C4-2B (cell line): ENCODE results near the gene DISP3.

Source experiments
- ZFX ChIP-seq: fragments of 450-650 bp; IDR thresholded peaks from 2 replicates; pipeline ENCODE4 v1.6.1; 2017
- TF ChIP-seq, protein P1 (sequence below): fragments of 450-650 bp; conservative IDR thresholded peaks from 2 replicates; pipeline ENCODE4 v1.5.1; 2017; ENCODE audit warnings: mild to moderate bottlenecking

DNA sequence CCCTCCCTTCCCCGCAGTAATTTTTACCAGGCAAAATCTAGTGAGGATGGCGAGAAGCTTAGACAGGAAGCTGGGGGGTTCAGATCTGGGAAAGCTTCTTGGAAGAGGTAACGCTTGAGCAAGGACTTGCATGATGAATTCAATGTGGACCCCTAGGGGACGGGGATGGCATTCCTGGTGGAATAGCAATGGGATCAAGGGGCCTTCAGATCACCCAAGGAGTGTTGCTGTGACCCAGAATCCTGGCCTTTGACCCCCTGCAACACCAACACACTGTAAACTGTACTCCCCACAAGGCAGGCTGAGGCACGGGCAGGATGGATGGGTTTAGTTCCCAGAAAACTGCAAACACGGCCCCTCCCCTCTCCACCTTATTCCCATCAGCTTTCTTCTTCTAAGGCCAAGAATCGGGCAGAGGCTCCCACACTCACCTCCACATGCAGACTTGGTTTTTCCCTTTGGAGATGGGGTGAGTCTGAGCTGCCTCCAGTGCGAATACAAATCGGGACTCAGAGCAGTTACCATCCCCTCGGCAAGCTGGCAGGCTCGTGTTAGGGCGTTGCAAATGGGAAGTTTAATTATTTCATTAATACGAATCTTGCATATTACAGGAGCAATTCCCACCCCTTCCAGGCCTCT is 20.1 kb downstream of the DISP3 start:
- TF ChIP-seq, protein P1, sequence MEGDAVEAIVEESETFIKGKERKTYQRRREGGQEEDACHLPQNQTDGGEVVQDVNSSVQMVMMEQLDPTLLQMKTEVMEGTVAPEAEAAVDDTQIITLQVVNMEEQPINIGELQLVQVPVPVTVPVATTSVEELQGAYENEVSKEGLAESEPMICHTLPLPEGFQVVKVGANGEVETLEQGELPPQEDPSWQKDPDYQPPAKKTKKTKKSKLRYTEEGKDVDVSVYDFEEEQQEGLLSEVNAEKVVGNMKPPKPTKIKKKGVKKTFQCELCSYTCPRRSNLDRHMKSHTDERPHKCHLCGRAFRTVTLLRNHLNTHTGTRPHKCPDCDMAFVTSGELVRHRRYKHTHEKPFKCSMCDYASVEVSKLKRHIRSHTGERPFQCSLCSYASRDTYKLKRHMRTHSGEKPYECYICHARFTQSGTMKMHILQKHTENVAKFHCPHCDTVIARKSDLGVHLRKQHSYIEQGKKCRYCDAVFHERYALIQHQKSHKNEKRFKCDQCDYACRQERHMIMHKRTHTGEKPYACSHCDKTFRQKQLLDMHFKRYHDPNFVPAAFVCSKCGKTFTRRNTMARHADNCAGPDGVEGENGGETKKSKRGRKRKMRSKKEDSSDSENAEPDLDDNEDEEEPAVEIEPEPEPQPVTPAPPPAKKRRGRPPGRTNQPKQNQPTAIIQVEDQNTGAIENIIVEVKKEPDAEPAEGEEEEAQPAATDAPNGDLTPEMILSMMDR, result no peak
- TF ChIP-seq ZFX, result no peak
